ENCODE data around the gene TMEM82. TPM values are rescaled to one million over a fixed set of nuclear protein-coding genes. Genes with fewer than 3 reads are reported as not detected.

TMEM82 gene
- total RNA-seq, 2 donors from 2014 or later: 11.5 to 17.0 TPM

- Histone ChIP-seq H3K27ac (no peak overlapping the region), H3K4me3 (no peak overlapping the region), H3K36me3 (peaks cover 12% of the 10 kb centered on the region), H3K9ac (ENCODE audit: low read depth in 2 of 2, low read length in 2 of 2) (no peak overlapping the region), H3K4me1 (no peaks in the 10 kb centered on the region), H3K9me3 (no peaks in the 10 kb centered on the region), H3K27me3 (no peaks in the 10 kb centered on the region)
- no peak for DNase-seq
- intact Hi-C loops (cut with DNase I): loop anchor here (10.0 kb wide), 1 partner anchor 98 kb away; no protein-coding TSS in a partner anchor
- TF ChIP-seq CTCF (IDR thresholded peaks at IDR 0.05): no peak
Observed at GRCh38 chr1:15722411-15722810, 19.9 kb upstream of the TMEM82 start.

- intact Hi-C loops (cut with DNase I): loop anchor here (10.0 kb wide), 1 partner anchor 98 kb away; no protein-coding TSS in a partner anchor
- no peak overlapping the region for H3K27ac ChIP-seq
- no peak for DNase-seq
Observed at GRCh38 chr1:15722836-15723532, 19.3 kb upstream of the TMEM82 start.

GRCh38 chr1:15723631-15724246 is 18.6 kb upstream of the TMEM82 start:
- Histone ChIP-seq H3K9me3 (no peaks in the 10 kb centered on the region), H3K9ac (ENCODE audit: low read depth in 2 of 2, low read length in 2 of 2) (no peak overlapping the region), H3K27me3 (no peaks in the 10 kb centered on the region), H3K4me3 (no peak overlapping the region), H3K27ac (no peak overlapping the region), H3K4me1 (no peaks in the 10 kb centered on the region), H3K36me3 (peaks cover 18% of the 10 kb centered on the region)
- DNase-seq: no peak
- no peak for TF ChIP-seq CTCF (IDR thresholded peaks at IDR 0.05)
- intact Hi-C loops (cut with DNase I): loop anchor here (10.0 kb wide), 1 partner anchor 99 kb away; no protein-coding TSS in a partner anchor

More at GRCh38 chr1:15722836-15723532, 19.3 kb upstream of the TMEM82 start:
- Histone ChIP-seq H3K36me3 (peaks cover 15% of the 10 kb centered on the region), H3K4me3 (no peak overlapping the region), H3K27me3 (no peaks in the 10 kb centered on the region), H3K9me3 (no peaks in the 10 kb centered on the region), H3K4me1 (no peaks in the 10 kb centered on the region), H3K9ac (ENCODE audit: low read depth in 2 of 2, low read length in 2 of 2) (no peak overlapping the region)
- TF ChIP-seq CTCF (IDR thresholded peaks at IDR 0.05): no peak

- DNase-seq: no peak
- no peaks in the 10 kb centered on the region for H3K9me3 ChIP-seq
- intact Hi-C loops (cut with DNase I): loop anchor here (10.0 kb wide), 1 partner anchor 100 kb away; no protein-coding TSS in a partner anchor
- no peak overlapping the region for H3K9ac ChIP-seq (ENCODE audit: low read depth in 2 of 2, low read length in 2 of 2)
- no peaks in the 10 kb centered on the region for H3K4me1 ChIP-seq
- H3K27me3 ChIP-seq: no peaks in the 10 kb centered on the region
- no peak overlapping the region for H3K4me3 ChIP-seq
- TF ChIP-seq CTCF (IDR thresholded peaks at IDR 0.05): no peak
- H3K27ac ChIP-seq: no peak overlapping the region
- peaks cover 18% of the 10 kb centered on the region for H3K36me3 ChIP-seq
Observed at GRCh38 chr1:15724949-15725880, 17.1 kb upstream of the TMEM82 start.

GRCh38 chr1:15726508-15726907 is 15.8 kb upstream of the TMEM82 start:
- Histone ChIP-seq H3K9me3 (no peaks in the 10 kb centered on the region), H3K36me3 (peaks cover 18% of the 10 kb centered on the region), H3K4me1 (no peaks in the 10 kb centered on the region), H3K27ac (no peak overlapping the region), H3K27me3 (no peaks in the 10 kb centered on the region), H3K9ac (ENCODE audit: low read depth in 2 of 2, low read length in 2 of 2) (no peak overlapping the region), H3K4me3 (no peak overlapping the region)
- no peak for TF ChIP-seq CTCF (IDR thresholded peaks at IDR 0.05)
- DNase-seq: no peak
- intact Hi-C loops (cut with DNase I): loop anchor here (10.0 kb wide), 1 partner anchor 102 kb away; no protein-coding TSS in a partner anchor

All from colonic mucosa (tissue), 4 donors.